ENCODE results near the gene SRSF5. TPM values are rescaled to one million over a fixed set of nuclear protein-coding genes. Genes with fewer than 3 reads are reported as not detected.

SRSF5 gene
- total and polyA plus RNA-seq, 2 of the 13 experiments (the other 11 are each of a cell fraction or from before 2014, with no cell fraction given) = 189 to 277 TPM

- TF ChIP-seq ZBTB14 (CRISPR knock-in tag; IDR thresholded peaks at IDR 0.05) = no peak
- TF ChIP-seq MXD1 (CRISPR knock-in tag; IDR thresholded peaks at IDR 0.05) = no peak
- no peak for TF ChIP-seq ZSCAN22 (CRISPR knock-in tag; IDR thresholded peaks at IDR 0.05)
- TF ChIP-seq ZNF800 (CRISPR knock-in tag; IDR thresholded peaks at IDR 0.05) = no peak
- TF ChIP-seq KMT2A (CRISPR knock-in tag; IDR thresholded peaks at IDR 0.05) = peak; percentile 29; the same call in 1 of the 2 replicates
- peak; percentile 88 for TF ChIP-seq CREM (IDR thresholded peaks at IDR 0.05)
- no peak for TF ChIP-seq CREM (CRISPR knock-in tag; IDR thresholded peaks at IDR 0.05)
- TF ChIP-seq WIZ (CRISPR knock-in tag; IDR thresholded peaks at IDR 0.05) = no peak; the same call in 1 of the 2 replicates
- peak; percentile 27; the same call in 1 of the 2 replicates for TF ChIP-seq RFXAP (CRISPR knock-in tag; IDR thresholded peaks at IDR 0.05; ENCODE audit: borderline replicate concordance)
- no peak for TF ChIP-seq PRDM4 (CRISPR knock-in tag; IDR thresholded peaks at IDR 0.05; ENCODE audit: borderline replicate concordance)
- TF ChIP-seq ZNF878 (CRISPR knock-in tag; IDR thresholded peaks at IDR 0.05) = peak; percentile 78; the same call in 1 of the 2 replicates
- peak; percentile 65 for TF ChIP-seq CEBPG (CRISPR knock-in tag; IDR thresholded peaks at IDR 0.05)
- TF ChIP-seq ZNF225 (CRISPR knock-in tag; IDR thresholded peaks at IDR 0.05) = no peak
- no peak for TF ChIP-seq ZNF3 (CRISPR knock-in tag; IDR thresholded peaks at IDR 0.05)
- no peak for TF ChIP-seq CREB3 (CRISPR knock-in tag; IDR thresholded peaks at IDR 0.05)
- TF ChIP-seq ATF2 (CRISPR knock-in tag; IDR thresholded peaks at IDR 0.05) = peak; percentile 58
- 0 out of 2 replicates have a peak, but pooled peaks have one; percentile 33 for TF ChIP-seq CBX5 (CRISPR knock-in tag; IDR thresholded peaks at IDR 0.05; ENCODE audit: borderline replicate concordance)
- no peak for TF ChIP-seq NCOA1 (CRISPR knock-in tag; IDR thresholded peaks at IDR 0.05)
- no peak for TF ChIP-seq MED8 (CRISPR knock-in tag; IDR thresholded peaks at IDR 0.05; ENCODE audit: insufficient replicate concordance)
- no peak for TF ChIP-seq ZFP36L2 (CRISPR knock-in tag; IDR thresholded peaks at IDR 0.05)
- TF ChIP-seq BRD4 (CRISPR knock-in tag; IDR thresholded peaks at IDR 0.05) = no peak; the same call in 1 of the 2 replicates
Measured at GRCh38 chr14:69808919-69809808, 42.2 kb downstream of the SRSF5 start (continued).

Measured in HepG2 (cell line).